Measurements from ENCODE around the gene ALAS1. TPM values are rescaled to one million over a fixed set of nuclear protein-coding genes. Genes with fewer than 3 reads are reported as not detected.
A peak's percentile ranks its signal among the peaks of the same experiment; 100 is the strongest.

ALAS1 gene
- total and polyA plus RNA-seq, 2 of the 13 experiments (the other 11 are each of a cell fraction or from before 2014, with no cell fraction given), result 36.0 to 43.2 TPM

- TF ChIP-seq, protein P1, sequence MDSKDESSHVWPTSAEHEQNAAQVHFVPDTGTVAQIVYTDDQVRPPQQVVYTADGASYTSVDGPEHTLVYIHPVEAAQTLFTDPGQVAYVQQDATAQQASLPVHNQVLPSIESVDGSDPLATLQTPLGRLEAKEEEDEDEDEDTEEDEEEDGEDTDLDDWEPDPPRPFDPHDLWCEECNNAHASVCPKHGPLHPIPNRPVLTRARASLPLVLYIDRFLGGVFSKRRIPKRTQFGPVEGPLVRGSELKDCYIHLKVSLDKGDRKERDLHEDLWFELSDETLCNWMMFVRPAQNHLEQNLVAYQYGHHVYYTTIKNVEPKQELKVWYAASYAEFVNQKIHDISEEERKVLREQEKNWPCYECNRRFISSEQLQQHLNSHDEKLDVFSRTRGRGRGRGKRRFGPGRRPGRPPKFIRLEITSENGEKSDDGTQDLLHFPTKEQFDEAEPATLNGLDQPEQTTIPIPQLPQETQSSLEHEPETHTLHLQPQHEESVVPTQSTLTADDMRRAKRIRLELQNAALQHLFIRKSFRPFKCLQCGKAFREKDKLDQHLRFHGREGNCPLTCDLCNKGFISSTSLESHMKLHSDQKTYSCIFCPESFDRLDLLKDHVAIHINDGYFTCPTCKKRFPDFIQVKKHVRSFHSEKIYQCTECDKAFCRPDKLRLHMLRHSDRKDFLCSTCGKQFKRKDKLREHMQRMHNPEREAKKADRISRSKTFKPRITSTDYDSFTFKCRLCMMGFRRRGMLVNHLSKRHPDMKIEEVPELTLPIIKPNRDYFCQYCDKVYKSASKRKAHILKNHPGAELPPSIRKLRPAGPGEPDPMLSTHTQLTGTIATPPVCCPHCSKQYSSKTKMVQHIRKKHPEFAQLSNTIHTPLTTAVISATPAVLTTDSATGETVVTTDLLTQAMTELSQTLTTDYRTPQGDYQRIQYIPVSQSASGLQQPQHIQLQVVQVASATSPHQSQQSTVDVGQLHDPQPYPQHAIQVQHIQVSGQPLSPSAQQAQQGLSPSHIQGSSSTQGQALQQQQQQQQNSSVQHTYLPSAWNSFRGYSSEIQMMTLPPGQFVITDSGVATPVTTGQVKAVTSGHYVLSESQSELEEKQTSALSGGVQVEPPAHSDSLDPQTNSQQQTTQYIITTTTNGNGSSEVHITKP (CRISPR knock-in tag; IDR thresholded peaks at IDR 0.05; ENCODE audit: low read depth), result no peak
- no peak for TF ChIP-seq IRX3 (CRISPR knock-in tag; IDR thresholded peaks at IDR 0.05; ENCODE audit: borderline replicate concordance, low read depth)
- TF ChIP-seq, protein P2, sequence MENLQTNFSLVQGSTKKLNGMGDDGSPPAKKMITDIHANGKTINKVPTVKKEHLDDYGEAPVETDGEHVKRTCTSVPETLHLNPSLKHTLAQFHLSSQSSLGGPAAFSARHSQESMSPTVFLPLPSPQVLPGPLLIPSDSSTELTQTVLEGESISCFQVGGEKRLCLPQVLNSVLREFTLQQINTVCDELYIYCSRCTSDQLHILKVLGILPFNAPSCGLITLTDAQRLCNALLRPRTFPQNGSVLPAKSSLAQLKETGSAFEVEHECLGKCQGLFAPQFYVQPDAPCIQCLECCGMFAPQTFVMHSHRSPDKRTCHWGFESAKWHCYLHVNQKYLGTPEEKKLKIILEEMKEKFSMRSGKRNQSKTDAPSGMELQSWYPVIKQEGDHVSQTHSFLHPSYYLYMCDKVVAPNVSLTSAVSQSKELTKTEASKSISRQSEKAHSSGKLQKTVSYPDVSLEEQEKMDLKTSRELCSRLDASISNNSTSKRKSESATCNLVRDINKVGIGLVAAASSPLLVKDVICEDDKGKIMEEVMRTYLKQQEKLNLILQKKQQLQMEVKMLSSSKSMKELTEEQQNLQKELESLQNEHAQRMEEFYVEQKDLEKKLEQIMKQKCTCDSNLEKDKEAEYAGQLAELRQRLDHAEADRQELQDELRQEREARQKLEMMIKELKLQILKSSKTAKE (CRISPR knock-in tag; IDR thresholded peaks at IDR 0.05; ENCODE audit: borderline replicate concordance), result no peak
- TF ChIP-seq TFDP1 (CRISPR knock-in tag; IDR thresholded peaks at IDR 0.05; ENCODE audit: borderline replicate concordance), result no peak
- peak; percentile 94 for TF ChIP-seq RARA (CRISPR knock-in tag; IDR thresholded peaks at IDR 0.05)
- TF ChIP-seq KDM4B (CRISPR knock-in tag; IDR thresholded peaks at IDR 0.05), result no peak
- TF ChIP-seq ZNF253 (CRISPR knock-in tag; IDR thresholded peaks at IDR 0.05; ENCODE audit: borderline replicate concordance), result no peak
- no peak for TF ChIP-seq NFYB (CRISPR knock-in tag; IDR thresholded peaks at IDR 0.05)
- TF ChIP-seq ZNF773 (CRISPR knock-in tag; IDR thresholded peaks at IDR 0.05; ENCODE audit: borderline replicate concordance), result no peak
- no peak for TF ChIP-seq ZNF432 (CRISPR knock-in tag; IDR thresholded peaks at IDR 0.05; ENCODE audit: borderline replicate concordance)
- TF ChIP-seq ATF6 (CRISPR knock-in tag; conservative IDR thresholded peaks at IDR 0.05), result no peak
- TF ChIP-seq PBX3 (CRISPR knock-in tag; IDR thresholded peaks at IDR 0.05; ENCODE audit: borderline replicate concordance), result no peak
- no peak; the same call in 1 of the 2 replicates for TF ChIP-seq ZMAT3 (CRISPR knock-in tag; conservative IDR thresholded peaks at IDR 0.05)
- TF ChIP-seq CEBPG (CRISPR knock-in tag; IDR thresholded peaks at IDR 0.05), result peak; percentile 48
- no peak for TF ChIP-seq TCF12 (IDR thresholded peaks at IDR 0.05)
- TF ChIP-seq TCF12 (CRISPR knock-in tag; IDR thresholded peaks at IDR 0.05), result peak; percentile 76
- no peak; the same call in 1 of the 2 replicates for TF ChIP-seq PPARG (CRISPR knock-in tag; conservative IDR thresholded peaks at IDR 0.05)
- no peak for TF ChIP-seq ZFP37 (CRISPR knock-in tag; IDR thresholded peaks at IDR 0.05; ENCODE audit: borderline replicate concordance)
- TF ChIP-seq SRSF4 (IDR thresholded peaks at IDR 0.05; ENCODE audit: low read depth, low read length, poor library complexity, severe bottlenecking), result no peak
Measured at GRCh38 chr3:52176951-52177700, 20.8 kb upstream of the ALAS1 start (continued).

Data from HepG2 (cell line).